ENCODE results near the gene CCDC85B. TPM values are rescaled to one million over a fixed set of nuclear protein-coding genes. Genes with fewer than 3 reads are reported as not detected.

The CCDC85B gene
- total RNA-seq, 6 experiments from 2014 or later, result 4.9 to 19.2 (median 6.6) TPM

GRCh38 chr11:65862191-65862735 lies 28.2 kb upstream of the CCDC85B start:
- Histone ChIP-seq H3K36me3 (peaks cover 0 to 33% (median 18%) of the 10 kb centered on the region in 4 donors), H3K27ac (no peak overlapping the region), H3K9me3 (no peaks in the 10 kb centered on the region), H3K27me3 (no peaks in the 10 kb centered on the region), H3K4me1 (peaks cover 0 to 18% (median 0%) of the 10 kb centered on the region in 4 donors), H3K4me3 (no peak overlapping the region)
- intact Hi-C loops (cut with DNase I), result no loop called here
- TF ChIP-seq POLR2A (IDR thresholded peaks at IDR 0.05) (no peak), CTCF (IDR thresholded peaks at IDR 0.05) (no peak)
- WGBS (ENCODE audit: insufficient coverage, low coverage, low lambda C conversion rate, missing lambda C conversion rate), result 90% methylated on average over 5 of the region's 5 CpGs
- ATAC-seq (no peak), DNase-seq (peak in 2 of 3 donors; percentile 43 to 48)

- H3K36me3 ChIP-seq, result peaks cover 0 to 33% (median 18%) of the 10 kb centered on the region in 4 donors
- no peak for TF ChIP-seq POLR2A (IDR thresholded peaks at IDR 0.05)
- no peak for TF ChIP-seq CTCF (IDR thresholded peaks at IDR 0.05)
- peak in 2 of 3 donors; percentile 45 to 53 for DNase-seq
Observed at GRCh38 chr11:65862941-65863888, 27.3 kb upstream of the CCDC85B start.

GRCh38 chr11:65863889-65864705 lies 26.4 kb upstream of the CCDC85B start:
- peaks cover 0 to 33% (median 18%) of the 10 kb centered on the region in 4 donors for H3K36me3 ChIP-seq
- H3K4me1 ChIP-seq, result peaks cover 0 to 10% (median 0%) of the 10 kb centered on the region in 4 donors
- WGBS (ENCODE audit: insufficient coverage, low coverage, low lambda C conversion rate, missing lambda C conversion rate), result 100% methylated on average over 1 of the region's 12 CpGs
- no peak for DNase-seq
- H3K27ac ChIP-seq, result no peak overlapping the region
- H3K9me3 ChIP-seq, result no peaks in the 10 kb centered on the region
- H3K4me3 ChIP-seq, result no peak overlapping the region
- no peak for ATAC-seq
- TF ChIP-seq CTCF (IDR thresholded peaks at IDR 0.05), result no peak
- no peak for TF ChIP-seq POLR2A (IDR thresholded peaks at IDR 0.05)
- intact Hi-C loops (cut with DNase I), result no loop called here
- no peaks in the 10 kb centered on the region for H3K27me3 ChIP-seq

More at GRCh38 chr11:65862941-65863888, 27.3 kb upstream of the CCDC85B start:
- Histone ChIP-seq H3K4me3 (no peak overlapping the region), H3K9me3 (no peaks in the 10 kb centered on the region), H3K4me1 (peaks cover 0 to 18% (median 0%) of the 10 kb centered on the region in 4 donors), H3K27me3 (no peaks in the 10 kb centered on the region), H3K27ac (no peak overlapping the region)
- 88% methylated on average over 6 of the region's 24 CpGs for WGBS (ENCODE audit: insufficient coverage, low coverage, low lambda C conversion rate, missing lambda C conversion rate)
- intact Hi-C loops (cut with DNase I), result no loop called here
- ATAC-seq, result no peak

- Histone ChIP-seq H3K9me3 (no peaks in the 10 kb centered on the region), H3K27ac (no peak overlapping the region), H3K4me3 (no peak overlapping the region), H3K36me3 (peaks cover 0 to 33% (median 18%) of the 10 kb centered on the region in 4 donors), H3K4me1 (peaks cover 0 to 9% (median 0%) of the 10 kb centered on the region in 4 donors), H3K27me3 (no peaks in the 10 kb centered on the region)
- 100% methylated on average over 6 of the region's 18 CpGs for WGBS (ENCODE audit: insufficient coverage, low coverage, low lambda C conversion rate, missing lambda C conversion rate)
- ATAC-seq (no peak), DNase-seq (no peak)
- intact Hi-C loops (cut with DNase I), result no loop called here
- TF ChIP-seq POLR2A (IDR thresholded peaks at IDR 0.05) (no peak), CTCF (IDR thresholded peaks at IDR 0.05) (no peak)
Observed at GRCh38 chr11:65864706-65865471, 25.6 kb upstream of the CCDC85B start.

Measured in right lobe of liver (tissue), 6 donors.